SKM-1 treated with dmso at 0.1 percent for 144 hours (cell line): ENCODE measurements around the gene KRT1.

Source experiments
- DNase-seq: peaks from one replicate; lab custom pipeline; 2025; ENCODE audit not compliant: unreplicated experiment; lab: John Stamatoyannopoulos, UW

KRT1 gene

DNA sequence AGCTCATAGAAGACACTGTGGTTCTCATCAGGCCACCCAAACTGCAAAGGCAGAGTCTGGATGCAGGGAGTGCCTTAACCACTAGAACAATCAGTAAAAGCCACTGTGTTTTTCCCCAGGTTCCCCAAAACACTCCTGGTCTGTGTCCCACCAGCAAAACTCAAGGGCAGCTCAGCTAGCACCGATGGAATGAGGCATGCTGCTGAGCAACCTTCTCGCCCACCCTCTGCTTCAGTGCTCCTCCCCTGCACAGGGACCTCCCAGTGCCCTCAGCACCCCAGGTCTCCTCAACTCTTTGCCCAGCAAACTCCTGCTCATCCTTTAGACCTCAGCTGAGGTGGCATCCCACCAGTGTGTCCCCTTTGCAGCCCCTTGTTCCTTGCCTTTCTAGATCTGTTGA, 19.2 kb upstream of the KRT1 start:
- DNase-seq = no peak

DNA sequence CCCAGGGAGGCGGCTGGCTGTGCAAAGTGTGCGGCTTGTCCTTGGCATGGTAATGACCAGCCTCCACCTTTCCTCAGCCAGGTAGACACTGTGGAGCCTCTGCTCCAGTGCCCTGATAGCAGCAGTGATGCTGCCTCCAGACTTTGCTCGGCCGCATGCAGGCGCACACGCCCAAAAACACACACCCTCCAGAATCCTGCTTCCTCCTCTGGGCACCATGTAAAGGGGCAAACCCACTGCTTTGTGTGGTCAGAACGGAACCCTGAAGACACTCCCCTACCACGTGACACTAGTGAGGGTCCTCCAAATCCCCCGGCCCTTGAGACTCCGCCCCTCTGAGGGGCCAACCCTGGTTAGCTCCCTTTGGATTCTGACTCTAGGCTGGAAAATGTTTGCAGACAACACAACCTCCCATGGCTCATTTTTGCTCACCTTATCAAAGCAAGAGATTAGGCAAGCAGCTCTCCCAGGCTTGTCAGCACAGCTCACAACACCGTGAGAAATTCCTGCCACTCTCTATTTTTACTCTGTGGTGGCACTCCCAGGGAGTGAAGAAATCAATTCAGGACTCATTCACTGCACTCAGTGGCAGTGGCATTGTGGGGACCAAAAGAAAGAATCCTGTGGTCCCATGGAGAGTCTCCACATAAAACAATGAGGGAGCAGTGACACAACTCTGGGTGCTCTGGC, 18.6 kb upstream of the KRT1 start:
- DNase-seq = no peak

DNA sequence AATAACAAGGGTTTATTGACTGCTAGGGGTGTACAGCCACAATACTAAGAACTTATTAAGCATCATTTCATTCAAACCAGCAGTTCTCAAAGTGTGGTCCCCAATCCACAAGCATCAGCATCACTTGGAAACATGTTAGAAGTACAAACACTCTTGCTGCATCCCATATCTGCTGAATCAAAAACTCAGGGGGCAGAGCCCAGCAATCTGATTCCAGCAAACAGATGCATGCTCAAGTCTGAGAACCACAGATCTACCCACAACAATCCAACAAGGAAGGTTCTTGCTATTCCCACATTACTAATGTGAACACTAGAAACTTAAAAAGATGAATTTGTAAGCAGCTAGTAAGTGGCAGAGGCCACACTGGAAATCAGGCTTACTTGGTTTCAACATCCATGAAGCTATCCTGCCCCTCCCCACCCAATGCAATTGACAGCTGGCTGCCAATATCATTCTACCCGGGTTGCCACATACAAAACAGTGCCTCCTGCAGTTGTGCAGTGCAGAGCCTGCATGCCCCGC, 16.9 kb upstream of the KRT1 start:
- no peak for DNase-seq

DNA sequence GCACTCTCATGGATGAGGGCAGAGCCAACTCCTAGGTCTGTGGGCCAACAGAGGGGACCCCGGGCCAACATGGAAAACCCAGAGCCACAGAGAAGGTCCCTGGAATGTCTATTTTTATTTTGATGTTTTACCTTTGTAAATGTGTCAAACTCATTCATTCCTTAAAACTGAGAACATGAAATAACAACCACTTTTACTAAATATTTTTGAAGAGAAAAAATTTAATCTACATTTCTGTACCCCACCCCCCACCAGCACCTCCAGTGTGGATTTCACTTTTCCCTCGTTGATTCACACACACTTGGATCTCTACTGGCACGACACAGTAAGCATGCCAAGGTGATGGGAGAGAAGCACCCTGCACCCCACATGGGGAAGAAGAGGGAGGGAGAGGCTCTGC, 16.4 kb upstream of the KRT1 start:
- DNase-seq = no peak

DNA sequence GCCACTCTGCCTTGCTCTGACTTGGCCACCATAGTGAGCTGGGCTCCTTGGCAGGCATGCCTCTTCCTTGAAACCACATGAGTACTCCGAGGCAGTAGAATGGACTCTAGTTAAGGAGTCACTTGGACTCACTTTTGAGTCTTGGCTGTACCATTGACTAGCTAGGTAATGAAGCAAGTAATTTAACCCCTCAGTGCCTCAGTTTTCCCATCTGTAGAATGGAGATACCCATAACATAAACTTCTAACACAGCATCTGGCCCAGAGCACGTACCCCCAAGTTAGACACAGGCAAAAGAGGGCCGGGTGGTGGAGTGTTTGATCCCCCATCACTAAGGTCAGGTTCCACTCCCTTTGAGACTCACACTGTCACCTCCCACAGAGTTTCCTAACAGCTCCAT, 14.8 kb upstream of the KRT1 start:
- DNase-seq = no peak

DNA sequence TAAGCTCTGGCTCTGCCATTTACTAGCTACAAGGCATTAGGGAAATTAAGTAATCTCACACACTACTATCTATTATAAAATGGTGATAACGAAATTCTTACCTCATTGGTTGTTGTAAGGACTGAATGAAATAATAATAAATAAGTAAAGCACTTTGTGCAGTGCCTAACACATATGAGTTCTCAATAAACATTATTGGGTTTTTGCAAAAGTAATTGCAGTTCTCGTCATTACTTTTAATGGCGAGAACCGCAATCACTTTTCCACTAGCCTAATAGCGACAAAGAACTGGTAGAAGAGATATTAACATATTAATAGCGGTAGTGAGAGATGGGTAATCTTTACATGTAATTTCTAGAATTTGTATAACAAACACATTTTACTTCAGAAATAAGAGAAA, 13.9 kb upstream of the KRT1 start:
- no peak for DNase-seq

DNA sequence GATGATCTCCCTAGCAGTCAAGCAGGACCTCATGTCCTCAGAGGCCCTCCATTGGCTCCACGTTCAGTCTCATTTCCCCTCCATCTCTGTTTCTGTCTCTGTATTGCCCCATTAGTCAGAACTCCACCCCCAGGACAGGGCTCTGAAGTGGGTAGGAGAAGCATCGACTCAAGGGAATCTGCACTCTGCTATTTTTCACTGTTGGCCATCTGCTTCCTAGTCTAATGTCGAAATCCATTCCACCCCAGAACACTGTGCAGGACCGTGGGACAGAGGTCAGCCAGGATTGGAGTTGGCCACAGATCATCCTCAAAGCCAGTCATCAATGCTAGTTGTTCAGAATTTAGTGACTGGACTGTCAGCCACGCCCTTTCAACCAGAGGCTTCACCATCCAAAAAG, 13.1 kb upstream of the KRT1 start:
- DNase-seq = no peak

DNA sequence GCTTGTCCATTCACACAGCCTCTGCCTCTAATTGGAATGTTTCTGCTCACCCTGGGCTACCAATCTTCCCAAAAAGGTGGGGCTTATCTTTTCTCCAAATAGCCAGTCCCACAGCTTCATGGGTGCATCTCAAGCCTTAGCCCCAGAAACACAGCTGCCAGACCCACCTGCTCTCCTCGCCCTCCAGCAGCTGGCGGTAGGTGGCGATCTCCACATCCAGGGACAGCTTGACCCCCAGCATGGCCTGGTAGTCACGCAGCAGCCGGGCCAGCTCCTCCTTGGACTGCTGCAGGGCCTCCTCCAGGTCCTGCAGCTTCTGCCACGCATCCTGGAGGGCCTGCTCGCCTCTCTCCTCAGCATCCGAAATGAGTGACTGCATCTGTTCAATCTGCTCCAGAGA, 12.0 kb upstream of the KRT1 start:
- DNase-seq = no peak

DNA sequence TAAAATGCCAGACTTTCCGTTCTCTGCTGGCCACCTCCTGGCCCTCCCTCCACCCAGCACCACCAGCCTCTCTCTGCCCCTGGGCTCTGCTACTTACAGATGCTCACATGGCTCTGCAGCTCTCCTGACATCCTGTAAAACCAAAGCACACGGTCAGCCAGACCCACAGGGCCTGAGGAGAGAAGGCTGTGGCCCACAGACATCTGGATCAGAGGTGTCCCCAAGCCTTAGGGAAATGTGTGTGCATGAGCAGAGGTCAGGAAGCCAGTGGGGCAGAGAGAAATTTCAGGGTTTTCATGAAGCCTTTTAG, 11.6 kb upstream of the KRT1 start:
- no peak for DNase-seq

DNA sequence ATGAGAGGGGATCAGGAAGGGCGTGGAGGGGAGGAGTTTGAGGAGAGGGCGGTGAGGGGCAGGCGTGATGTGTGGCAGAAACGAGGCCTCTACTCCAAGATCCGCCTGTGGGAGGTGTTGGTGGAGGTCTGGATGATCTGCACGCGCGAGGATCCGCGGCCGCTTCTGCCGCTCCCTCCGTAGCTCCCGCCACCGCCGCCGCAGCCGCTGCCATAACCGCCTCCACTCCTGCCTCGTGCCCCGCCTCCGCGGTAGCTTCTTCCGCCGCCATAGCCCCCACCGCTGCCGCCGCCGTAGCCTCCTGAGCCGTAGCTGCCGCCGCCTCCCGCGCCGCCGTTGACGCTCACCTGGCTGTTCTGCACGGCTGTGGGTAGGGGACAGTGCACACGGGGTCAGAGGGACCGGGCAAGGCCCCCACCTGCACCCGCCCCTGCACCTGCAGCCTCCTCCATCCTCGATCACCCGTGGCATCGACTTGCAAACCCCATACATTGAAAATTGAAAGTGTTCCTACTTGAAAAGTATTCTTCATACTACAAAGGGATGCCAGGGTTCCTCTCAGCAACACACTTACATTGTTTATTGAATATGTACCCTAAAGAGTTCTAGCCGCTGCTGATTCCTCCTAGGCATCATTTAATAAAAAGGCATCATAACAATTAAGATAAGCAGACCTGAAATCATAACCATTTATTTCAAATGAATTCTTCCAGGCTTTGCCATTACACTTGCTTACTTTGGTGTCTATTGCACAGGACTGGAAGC, 11.1 kb upstream of the KRT1 start:
- DNase-seq = no peak

DNA sequence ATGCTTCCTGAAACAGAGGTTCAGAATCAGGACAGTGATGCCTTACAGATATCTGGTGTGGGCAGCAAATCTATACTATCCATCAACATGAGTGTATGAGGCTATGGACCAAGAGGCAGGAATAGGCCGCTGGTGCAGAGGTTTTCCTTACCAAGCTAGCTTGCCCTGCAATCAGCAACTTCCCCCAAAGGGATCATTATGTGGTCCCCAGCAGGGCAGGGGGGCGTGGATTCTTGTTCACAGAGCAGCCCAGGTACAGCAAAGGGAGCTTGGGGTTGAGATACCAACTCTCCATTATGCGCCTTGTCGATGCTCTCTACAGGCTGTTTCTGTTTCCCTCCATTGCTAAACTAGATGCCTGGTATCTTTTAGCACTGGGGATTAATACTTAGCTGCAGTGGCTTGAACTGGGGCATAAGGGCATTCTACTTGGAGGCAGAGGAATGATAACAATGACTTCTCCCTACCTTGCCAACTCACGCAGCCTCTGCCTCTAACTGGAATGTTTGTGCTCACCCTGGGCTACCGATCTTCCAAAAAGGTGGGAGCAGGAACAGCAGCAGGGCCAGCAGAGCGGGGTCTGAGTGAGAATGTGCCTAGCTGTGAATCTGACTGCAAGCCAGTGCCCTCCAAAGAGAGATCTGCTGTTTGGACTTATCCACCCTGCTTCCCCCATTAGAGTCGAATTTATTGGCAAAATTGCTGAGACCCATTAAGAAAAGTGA, 10.3 kb upstream of the KRT1 start:
- no peak for DNase-seq

DNA sequence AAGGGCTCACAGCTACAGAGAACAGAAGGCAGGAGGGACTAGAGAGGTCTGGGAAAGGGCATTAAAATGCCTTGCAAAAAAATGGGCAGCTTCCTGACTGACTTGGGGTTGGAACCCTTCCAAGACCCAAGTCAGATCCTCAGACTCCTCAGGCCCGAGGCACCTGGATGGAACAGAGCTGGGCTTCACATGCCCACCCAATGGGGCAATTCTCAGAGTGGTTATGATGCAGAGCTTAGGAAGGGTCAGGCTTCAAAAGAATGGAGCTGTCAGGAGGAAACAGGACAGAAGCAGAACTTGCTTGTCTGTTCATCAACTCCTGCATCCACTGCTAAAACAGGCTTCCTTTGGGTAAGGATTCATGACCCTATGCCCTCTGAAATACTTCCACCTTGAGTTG, 9.7 kb upstream of the KRT1 start:
- no peak for DNase-seq

DNA sequence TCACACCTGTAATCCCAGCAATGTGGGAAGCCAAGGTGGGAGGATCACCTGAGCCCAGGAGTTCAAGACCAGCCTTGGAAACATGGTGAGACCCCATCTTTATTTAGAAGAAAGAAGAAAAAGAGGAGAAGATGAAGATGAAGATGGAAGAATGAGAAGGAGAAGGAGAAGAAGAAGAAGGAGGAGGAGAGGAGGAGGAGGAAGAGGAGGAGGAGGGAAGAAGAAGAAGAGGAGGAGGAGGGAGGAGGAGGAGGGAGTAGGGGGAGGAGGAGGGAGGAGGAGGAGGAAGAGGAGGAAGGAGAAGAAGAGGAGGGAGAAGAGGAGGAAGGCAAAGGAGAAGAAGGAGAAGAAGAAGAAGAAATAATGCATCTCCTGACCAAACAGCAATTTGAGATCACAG, 9.0 kb upstream of the KRT1 start:
- DNase-seq = no peak

DNA sequence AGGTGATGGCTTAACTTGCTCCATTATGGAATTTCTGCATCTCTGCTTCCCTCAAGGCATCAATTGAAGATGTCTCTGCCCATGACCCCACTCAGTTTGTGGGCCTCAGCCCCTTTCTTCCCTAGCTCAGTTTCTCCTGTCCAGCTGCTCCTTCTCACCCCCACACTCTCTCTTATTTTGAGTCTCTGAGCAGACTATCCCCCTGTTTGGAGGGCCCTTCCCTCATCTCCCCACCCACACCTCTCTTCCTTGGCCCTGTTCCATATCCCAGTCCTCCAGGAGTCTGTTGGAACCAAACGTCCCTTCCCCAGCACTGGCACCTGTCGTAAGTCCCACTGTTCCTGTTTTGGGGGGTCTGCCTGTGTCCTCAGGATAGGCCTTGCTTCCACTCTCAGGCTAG, 8.3 kb upstream of the KRT1 start:
- no peak for DNase-seq

DNA sequence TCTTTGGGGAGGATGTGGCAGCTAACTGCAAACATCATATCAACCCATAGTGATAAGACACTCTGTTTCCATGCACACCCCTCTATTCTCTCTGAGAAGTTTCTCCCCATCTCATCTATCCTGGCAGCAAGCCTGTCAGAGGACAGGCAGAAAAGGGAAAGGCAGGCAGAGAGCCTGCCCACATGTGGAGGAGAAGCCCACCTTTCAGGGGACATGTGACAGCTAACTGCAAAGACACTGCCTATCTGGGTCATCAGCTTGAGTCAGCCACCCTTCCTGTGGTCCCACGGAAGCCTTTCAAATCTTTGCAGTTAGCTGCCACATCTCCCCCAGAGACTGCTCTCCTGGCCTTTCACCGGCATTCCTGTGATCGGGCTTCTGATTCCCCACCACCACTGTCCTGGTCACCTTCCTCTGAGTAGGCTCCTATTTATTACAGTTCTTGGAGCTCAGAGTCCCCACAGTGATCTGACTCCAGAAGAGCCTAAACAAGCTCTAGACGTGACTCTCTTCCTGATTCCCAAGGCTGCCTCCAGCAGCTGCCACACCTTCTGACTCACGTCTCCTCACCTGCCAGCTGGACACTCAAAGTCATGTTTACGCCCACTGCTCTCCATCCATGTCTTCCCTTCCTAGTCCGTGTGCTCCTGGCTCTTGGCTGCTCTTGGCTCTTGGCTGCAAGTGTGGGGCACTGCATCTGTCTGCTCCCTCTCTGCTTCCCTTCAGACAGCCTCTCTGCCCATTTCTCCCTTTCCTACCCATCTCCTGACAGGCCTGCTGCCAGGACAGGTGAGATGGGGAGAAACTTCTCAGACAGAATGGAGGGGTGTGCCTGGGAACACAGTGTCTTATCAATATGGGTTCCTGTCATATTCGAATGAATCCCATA, 7.5 kb upstream of the KRT1 start:
- no peak for DNase-seq

DNA sequence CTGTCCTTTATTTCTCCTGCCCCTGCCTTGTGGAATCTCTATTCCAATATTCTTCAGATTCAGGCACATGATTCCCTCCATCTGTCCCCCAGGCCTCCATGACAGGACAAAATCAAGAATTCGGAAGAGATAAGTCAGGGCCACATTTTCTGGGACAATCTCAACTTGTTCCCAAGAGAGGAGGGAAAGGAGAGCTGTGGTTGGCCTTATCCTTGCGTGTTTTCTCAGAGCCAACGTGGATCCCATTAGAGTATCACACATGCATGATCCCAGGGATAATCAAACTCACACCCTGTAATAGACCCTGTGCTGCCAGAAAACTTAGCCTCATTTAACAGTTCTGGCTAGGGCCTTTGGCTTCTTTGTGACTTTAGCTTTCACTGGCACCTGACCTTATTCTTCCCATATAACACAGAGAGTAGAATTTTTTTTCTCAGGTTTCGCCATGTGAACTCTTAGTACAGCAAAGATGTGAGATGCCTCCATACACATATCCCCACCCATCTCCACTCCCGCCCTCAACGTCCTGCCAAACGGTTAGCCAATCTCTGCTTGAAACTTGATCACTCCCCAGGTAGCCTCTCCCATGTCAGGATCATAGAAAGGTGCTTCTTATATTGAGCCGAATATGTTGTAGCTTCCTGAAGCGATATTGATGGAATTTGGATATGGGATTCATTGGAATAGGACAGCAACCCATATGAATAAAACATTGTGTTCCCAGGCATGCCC, 6.7 kb upstream of the KRT1 start:
- no peak for DNase-seq

DNA sequence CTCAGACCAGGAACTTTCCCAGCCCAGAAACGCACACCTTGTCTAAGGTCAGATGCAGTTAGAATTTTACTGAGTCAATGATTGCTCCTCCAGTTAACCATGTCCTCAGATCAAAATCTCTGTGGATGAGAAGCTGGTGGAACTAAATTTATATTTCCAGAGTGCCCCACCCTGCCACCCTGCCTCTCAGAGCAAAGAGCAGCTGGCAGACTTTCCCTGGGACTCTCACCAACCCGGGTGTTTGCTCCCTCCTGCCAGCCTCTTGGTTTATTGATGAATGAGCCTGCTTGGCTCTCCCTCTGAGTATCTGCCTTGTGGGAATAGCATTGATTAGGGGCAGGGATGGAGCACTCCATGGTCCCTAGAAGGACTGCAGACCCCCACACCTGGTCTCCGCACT, 5.9 kb upstream of the KRT1 start:
- no peak for DNase-seq

DNA sequence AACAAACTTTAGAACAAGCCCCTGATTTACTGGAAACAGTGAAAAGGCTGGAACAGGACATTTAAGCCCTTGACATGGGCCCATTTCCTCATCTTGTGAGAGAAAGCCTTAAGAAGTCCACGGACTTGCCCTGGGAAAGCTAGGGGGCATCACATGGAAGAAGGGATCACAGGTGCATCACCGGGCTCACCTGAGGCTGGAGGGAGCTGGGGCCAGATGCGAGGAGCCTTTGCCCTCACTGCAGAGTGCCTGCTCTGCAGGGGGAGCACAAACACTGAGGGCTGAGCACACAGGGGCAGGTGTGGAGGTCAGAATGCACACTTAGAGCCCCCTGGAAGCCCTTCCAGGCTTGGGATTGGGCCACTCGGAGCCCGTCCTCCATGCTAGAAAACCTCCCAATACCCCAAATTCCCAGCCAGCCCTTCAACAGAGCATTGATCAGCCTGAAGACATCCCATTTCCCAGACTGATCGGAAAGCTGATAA, 5.2 kb upstream of the KRT1 start:
- DNase-seq = no peak

DNA sequence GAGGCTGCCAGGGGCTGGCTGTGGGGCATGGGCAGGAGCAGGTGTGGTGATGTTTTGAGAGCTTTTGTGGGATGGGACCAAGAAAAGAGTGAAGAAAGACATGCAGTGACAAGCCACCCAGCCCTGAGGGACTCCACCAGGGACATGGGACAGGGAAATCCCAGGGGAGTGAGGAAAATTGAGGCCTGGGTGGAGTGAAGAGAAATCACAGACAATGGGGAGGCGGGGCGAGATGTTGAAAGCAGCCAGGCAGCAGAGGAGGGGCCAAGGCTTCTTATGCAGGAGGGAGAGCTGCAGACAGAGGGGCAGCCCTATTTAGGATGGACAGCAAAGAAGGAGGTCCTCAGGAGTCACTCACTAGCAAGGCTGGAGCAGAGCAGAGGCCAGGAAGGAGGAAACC, 4.2 kb upstream of the KRT1 start:
- no peak for DNase-seq

DNA sequence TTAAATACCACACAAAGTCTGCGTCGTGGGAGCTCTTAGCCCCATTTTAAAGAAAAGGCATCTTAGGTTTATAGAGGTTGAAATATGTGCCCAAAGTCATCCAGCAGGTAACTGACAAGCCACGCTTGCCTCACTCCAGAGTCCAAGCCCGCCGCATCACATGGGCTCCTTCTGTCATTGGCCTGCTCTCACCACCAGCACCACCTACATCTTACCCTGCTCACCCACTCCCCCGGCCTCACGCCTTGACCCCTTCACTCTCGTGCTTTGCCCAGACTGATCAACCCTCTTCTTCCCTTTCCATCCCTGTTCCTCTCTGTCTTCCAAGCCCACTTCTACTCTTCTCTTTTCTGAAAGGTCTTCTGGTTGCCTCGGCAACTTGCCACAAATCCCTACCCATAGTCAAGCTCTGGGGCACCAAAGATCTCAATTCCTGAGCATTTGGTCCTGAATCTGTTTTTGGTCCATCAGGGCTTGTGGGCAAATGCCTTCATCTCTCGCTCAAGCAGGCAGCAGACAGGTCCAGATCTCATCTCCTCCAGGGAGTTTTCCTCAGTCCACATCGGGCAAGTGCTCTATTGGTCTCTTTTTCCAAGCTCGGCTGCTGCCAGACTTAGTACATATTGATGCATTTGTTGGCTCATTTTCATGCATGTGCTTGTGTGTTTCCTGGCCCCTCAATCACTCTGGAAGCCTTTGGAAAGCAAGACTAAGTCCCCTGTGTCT, 3.5 kb upstream of the KRT1 start:
- DNase-seq = no peak
